Muscle of arm (tissue), 12 donors: ENCODE data around the gene MYEOV. TPM values are rescaled to one million over a fixed set of nuclear protein-coding genes. Genes with fewer than 3 reads are reported as not detected.

ENCODE experiments used
- DNase-seq: peaks from one replicate; pipeline ENCODE4 v3.0.0-alpha.2; 2013
- polyA plus RNA-seq, 12 donors: library from polyadenylated mRNA; unstranded; fragments of 120-200 nt; gene quantifications; one replicate each; pipeline ENCODE4 v1.2.1, GENCODE V29; 2013; ENCODE audit not compliant: insufficient read length in 12 of 12

The MYEOV gene
- polyA plus RNA-seq, 12 donors: 0.44 to 3.5 (median 1.0) TPM; not detected in 2

- no peak for DNase-seq
Observed at GRCh38 chr11:69301081-69301454, 7.1 kb downstream of the MYEOV start.

GRCh38 chr11:69301455-69302401 lies 7.8 kb downstream of the MYEOV start:
- no peak for DNase-seq

GRCh38 chr11:69302447-69303020 lies 8.6 kb downstream of the MYEOV start:
- DNase-seq: no peak

- DNase-seq: no peak
Observed at GRCh38 chr11:69303427-69303826, 9.5 kb downstream of the MYEOV start.

- no peak for DNase-seq
Observed at GRCh38 chr11:69304258-69304657, 10.3 kb downstream of the MYEOV start.

- no peak for DNase-seq
Observed at GRCh38 chr11:69304686-69305085, 10.7 kb downstream of the MYEOV start.

- no peak for DNase-seq
Observed at GRCh38 chr11:69305885-69306540, 12.1 kb downstream of the MYEOV start.

- DNase-seq: no peak
Observed at GRCh38 chr11:69306821-69307220, 12.9 kb downstream of the MYEOV start.

- no peak for DNase-seq
Observed at GRCh38 chr11:69307421-69307820, 13.5 kb downstream of the MYEOV start.

GRCh38 chr11:69307871-69308431 lies 14.0 kb downstream of the MYEOV start:
- no peak for DNase-seq

GRCh38 chr11:69308491-69308911 lies 14.5 kb downstream of the MYEOV start:
- no peak for DNase-seq

- no peak for DNase-seq
Observed at GRCh38 chr11:69308936-69309615, 15.1 kb downstream of the MYEOV start.

GRCh38 chr11:69309631-69310280 lies 15.8 kb downstream of the MYEOV start:
- DNase-seq: peak; percentile 60

GRCh38 chr11:69310351-69310750 lies 16.4 kb downstream of the MYEOV start:
- DNase-seq: no peak

GRCh38 chr11:69310934-69311766 lies 17.2 kb downstream of the MYEOV start:
- no peak for DNase-seq

GRCh38 chr11:69311767-69312385 lies 17.9 kb downstream of the MYEOV start:
- peak; percentile 53 for DNase-seq

- peak; percentile 65 for DNase-seq
Observed at GRCh38 chr11:69312453-69313404, 18.8 kb downstream of the MYEOV start.

GRCh38 chr11:69313992-69314391 lies 20.0 kb downstream of the MYEOV start:
- DNase-seq: no peak

GRCh38 chr11:69314555-69314954 lies 20.6 kb downstream of the MYEOV start:
- DNase-seq: no peak
